Prostate gland (tissue), 2 donors: ENCODE results near the gene PRRC2A. TPM values are rescaled to one million over a fixed set of nuclear protein-coding genes. Genes with fewer than 3 reads are reported as not detected.

Experiments used
- DNase-seq: peaks from one replicate; pipeline ENCODE4 v3.0.0-alpha.2; 2019; ENCODE audit warnings: low spot score
- H3K27ac ChIP-seq, 2 donors: fragments of 200-600 bp; sonication (generic); 2 replicates each; pipeline ENCODE4 v1.5.1; 2017 to 2019
- H3K27me3 ChIP-seq: fragments of 200-600 bp; sonication (generic); replicated peaks from 2 replicates; pipeline ENCODE4 v1.5.1; 2019; ENCODE audit not compliant: insufficient read depth
- H3K36me3 ChIP-seq, 2 donors: fragments of 200-600 bp; sonication (generic); 1 replicate in 1 of 2; 2 replicates in 1 of 2; pipeline versions ENCODE4 v1.5.1 to v1.8.1; 2017 to 2019
- H3K4me1 ChIP-seq: fragments of 200-600 bp; sonication (generic); replicated peaks from 2 replicates; pipeline ENCODE4 v1.5.1; 2019
- H3K4me3 ChIP-seq, 2 donors: fragments of 200-600 bp; sonication (generic); 2 replicates each; pipeline ENCODE4 v1.5.1; 2017 to 2019
- H3K9me3 ChIP-seq: fragments of 200-600 bp; sonication (generic); 2 replicates; pipeline ENCODE4 v1.5.1; 2017
- CTCF ChIP-seq, 4 experiments: fragments of 200-600 bp in 2 of 4; fragments of 450-650 bp in 2 of 4; sonication (generic) in 2 of 4; IDR thresholded peaks; 1 replicate in 3 of 4; 2 replicates in 1 of 4; pipeline ENCODE4 v1.5.1; 2016 to 2019; ENCODE audit warnings: antibody characterized with exemption in 4 of 4, mild to moderate bottlenecking in 2 of 4, moderate library complexity in 2 of 4
- POLR2A ChIP-seq: fragments of 450-650 bp; IDR thresholded peaks from one replicate; pipeline ENCODE4 v1.6.1; 2016; ENCODE audit warnings: antibody characterized with exemption, mild to moderate bottlenecking
- POLR2AphosphoS5 ChIP-seq: sonication (generic); formaldehyde crosslinking; IDR thresholded peaks from one replicate; pipeline ENCODE4 v1.6.1; 2017; ENCODE audit warnings: antibody characterized with exemption
- WGBS: methylation state at CpG from one replicate; pipeline ENCODE4 v1.1.5; 2018; 5-methylcytosine and 5-hydroxymethylcytosine counted together
- intact Hi-C: fragments of 100-400 bp; cut with DNase I; formaldehyde crosslinking; loops from one replicate; pipeline ENCODE4 v1.14.2; 2022
- total RNA-seq, 2 donors: library from RNA; depleted of rRNA; stranded (reverse); fragments of >200 nt; gene quantifications; one replicate each; pipeline ENCODE4 v1.1.0, GENCODE V29; 2016

PRRC2A gene
- total RNA-seq, 2 donors from 2014 or later = 129 to 247 TPM

- Histone ChIP-seq H3K27me3 (no peaks in the 10 kb centered on the region), H3K9me3 (no peaks in the 10 kb centered on the region), H3K4me1 (peaks cover 23% of the 10 kb centered on the region), H3K4me3 (peak overlapping the region; percentile 65 to 92), H3K27ac (peak overlapping the region; percentile 94 to 96), H3K36me3 (peaks cover 7 to 15% of the 10 kb centered on the region in 2 donors)
- no peak for TF ChIP-seq CTCF (IDR thresholded peaks at IDR 0.05)
- TF ChIP-seq POLR2AphosphoS5 = no peak
- TF ChIP-seq POLR2A = no peak
- intact Hi-C loops = no loop called here
- WGBS = 12% methylated on average over 17 of the region's 17 CpGs
- no peak for DNase-seq
Measured at GRCh38 chr6:31663961-31664789, 43.7 kb downstream of the PRRC2A start.

- H3K36me3 ChIP-seq = peaks cover 12 to 19% of the 10 kb centered on the region in 2 donors
- WGBS = under 1% methylated on average over 39 of the region's 39 CpGs
Measured at GRCh38 chr6:31664790-31665500, 44.4 kb downstream of the PRRC2A start, which contains the start of gene GPANK1. GPANK1 (minus strand) TSS chr6:31664997; CDS start chr6:31664478, 519 bp downstream.

GRCh38 chr6:31665501-31666336, 45.2 kb downstream of the PRRC2A start, which contains the start of gene CSNK2B:
CSNK2B (plus strand) TSS chr6:31666080; CDS start chr6:31666832, 752 bp downstream.
- H3K9me3 ChIP-seq = no peaks in the 10 kb centered on the region
- peak; percentile 98 for DNase-seq
- H3K4me3 ChIP-seq = peak within 1 kb of the TSS; percentile 65 to 92
- TF ChIP-seq POLR2A (peak; percentile 76), POLR2AphosphoS5 (peak; percentile 98), CTCF (IDR thresholded peaks at IDR 0.05) (peak in 2 of 4 experiments; percentile 19 to 21)
- under 1% methylated on average over 60 of the region's 63 CpGs for WGBS
- peaks cover 15 to 19% of the 10 kb centered on the region in 2 donors for H3K36me3 ChIP-seq
- H3K27me3 ChIP-seq = no peaks in the 10 kb centered on the region
- intact Hi-C loops = no loop called here
- H3K27ac ChIP-seq = peak within 1 kb of the TSS; percentile 94 to 96
- peaks cover 17% of the 10 kb centered on the region for H3K4me1 ChIP-seq

More at GRCh38 chr6:31664790-31665500, 44.4 kb downstream of the PRRC2A start, which contains the start of gene GPANK1:
- Histone ChIP-seq H3K27me3 (no peaks in the 10 kb centered on the region), H3K4me1 (peaks cover 17% of the 10 kb centered on the region), H3K9me3 (no peaks in the 10 kb centered on the region), H3K4me3 (peak within 1 kb of the TSS; percentile 65 to 92), H3K27ac (peak within 1 kb of the TSS; percentile 94 to 96)
- intact Hi-C loops = no loop called here
- DNase-seq = peak; percentile 93
- TF ChIP-seq POLR2AphosphoS5 (peak; percentile 98), POLR2A (peak; percentile 70), CTCF (IDR thresholded peaks at IDR 0.05) (peak in 1 of 4 experiments; percentile 11)

- H3K27me3 ChIP-seq = no peaks in the 10 kb centered on the region
- H3K36me3 ChIP-seq = peaks cover 15 to 19% of the 10 kb centered on the region in 2 donors
- 2% methylated on average over 15 of the region's 15 CpGs for WGBS
- peaks cover 17% of the 10 kb centered on the region for H3K4me1 ChIP-seq
- H3K27ac ChIP-seq = peak overlapping the region; percentile 94 to 96
- TF ChIP-seq CTCF (IDR thresholded peaks at IDR 0.05) = no peak
- TF ChIP-seq POLR2A = no peak
- no peak for TF ChIP-seq POLR2AphosphoS5
- no peaks in the 10 kb centered on the region for H3K9me3 ChIP-seq
- intact Hi-C loops = no loop called here
- DNase-seq = no peak
- peak overlapping the region; percentile 65 to 92 for H3K4me3 ChIP-seq
Measured at GRCh38 chr6:31666337-31666965, 45.9 kb downstream of the PRRC2A start.
